ENCODE data around the gene ECEL1. TPM values are rescaled to one million over a fixed set of nuclear protein-coding genes. Genes with fewer than 3 reads are reported as not detected.

ECEL1 gene
- total and polyA plus RNA-seq, 9 of the 15 experiments (the other 6 are each of a cell fraction or from before 2014, with no cell fraction given) = 0.09 TPM; not detected in 8

DNA sequence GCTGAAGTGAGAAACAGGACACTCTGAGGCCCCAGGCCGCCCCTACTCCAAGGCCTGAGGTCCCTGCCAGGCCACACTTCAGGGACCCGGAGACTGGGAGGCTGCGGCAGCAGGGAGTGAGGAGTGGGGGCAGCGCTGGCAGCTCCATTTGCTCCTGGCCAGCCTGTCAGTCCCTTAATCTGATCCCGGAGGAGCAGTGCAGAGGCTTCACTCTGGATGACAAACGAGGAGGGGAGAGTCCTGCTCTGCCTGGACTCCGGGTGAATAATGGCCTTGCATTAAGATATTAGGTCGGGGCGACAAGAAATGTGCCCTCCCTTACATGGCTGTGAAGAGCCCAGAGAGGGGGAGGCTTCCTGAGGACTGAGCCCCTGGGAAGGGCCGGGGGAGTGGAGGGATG is 18.2 kb upstream of the ECEL1 start (continued):
- TF ChIP-seq, protein P1, sequence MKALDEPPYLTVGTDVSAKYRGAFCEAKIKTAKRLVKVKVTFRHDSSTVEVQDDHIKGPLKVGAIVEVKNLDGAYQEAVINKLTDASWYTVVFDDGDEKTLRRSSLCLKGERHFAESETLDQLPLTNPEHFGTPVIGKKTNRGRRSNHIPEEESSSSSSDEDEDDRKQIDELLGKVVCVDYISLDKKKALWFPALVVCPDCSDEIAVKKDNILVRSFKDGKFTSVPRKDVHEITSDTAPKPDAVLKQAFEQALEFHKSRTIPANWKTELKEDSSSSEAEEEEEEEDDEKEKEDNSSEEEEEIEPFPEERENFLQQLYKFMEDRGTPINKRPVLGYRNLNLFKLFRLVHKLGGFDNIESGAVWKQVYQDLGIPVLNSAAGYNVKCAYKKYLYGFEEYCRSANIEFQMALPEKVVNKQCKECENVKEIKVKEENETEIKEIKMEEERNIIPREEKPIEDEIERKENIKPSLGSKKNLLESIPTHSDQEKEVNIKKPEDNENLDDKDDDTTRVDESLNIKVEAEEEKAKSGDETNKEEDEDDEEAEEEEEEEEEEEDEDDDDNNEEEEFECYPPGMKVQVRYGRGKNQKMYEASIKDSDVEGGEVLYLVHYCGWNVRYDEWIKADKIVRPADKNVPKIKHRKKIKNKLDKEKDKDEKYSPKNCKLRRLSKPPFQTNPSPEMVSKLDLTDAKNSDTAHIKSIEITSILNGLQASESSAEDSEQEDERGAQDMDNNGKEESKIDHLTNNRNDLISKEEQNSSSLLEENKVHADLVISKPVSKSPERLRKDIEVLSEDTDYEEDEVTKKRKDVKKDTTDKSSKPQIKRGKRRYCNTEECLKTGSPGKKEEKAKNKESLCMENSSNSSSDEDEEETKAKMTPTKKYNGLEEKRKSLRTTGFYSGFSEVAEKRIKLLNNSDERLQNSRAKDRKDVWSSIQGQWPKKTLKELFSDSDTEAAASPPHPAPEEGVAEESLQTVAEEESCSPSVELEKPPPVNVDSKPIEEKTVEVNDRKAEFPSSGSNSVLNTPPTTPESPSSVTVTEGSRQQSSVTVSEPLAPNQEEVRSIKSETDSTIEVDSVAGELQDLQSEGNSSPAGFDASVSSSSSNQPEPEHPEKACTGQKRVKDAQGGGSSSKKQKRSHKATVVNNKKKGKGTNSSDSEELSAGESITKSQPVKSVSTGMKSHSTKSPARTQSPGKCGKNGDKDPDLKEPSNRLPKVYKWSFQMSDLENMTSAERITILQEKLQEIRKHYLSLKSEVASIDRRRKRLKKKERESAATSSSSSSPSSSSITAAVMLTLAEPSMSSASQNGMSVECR (CRISPR knock-in tag; IDR thresholded peaks at IDR 0.05) = no peak
- TF ChIP-seq BCL6 (CRISPR knock-in tag; IDR thresholded peaks at IDR 0.05) (no peak), POU5F1 (IDR thresholded peaks at IDR 0.05; ENCODE audit: borderline replicate concordance, low read depth, low read length, partially characterized antibody) (no peak)
- TF ChIP-seq, protein P2, sequence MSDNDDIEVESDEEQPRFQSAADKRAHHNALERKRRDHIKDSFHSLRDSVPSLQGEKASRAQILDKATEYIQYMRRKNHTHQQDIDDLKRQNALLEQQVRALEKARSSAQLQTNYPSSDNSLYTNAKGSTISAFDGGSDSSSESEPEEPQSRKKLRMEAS (CRISPR knock-in tag; IDR thresholded peaks at IDR 0.05) = no peak

DNA sequence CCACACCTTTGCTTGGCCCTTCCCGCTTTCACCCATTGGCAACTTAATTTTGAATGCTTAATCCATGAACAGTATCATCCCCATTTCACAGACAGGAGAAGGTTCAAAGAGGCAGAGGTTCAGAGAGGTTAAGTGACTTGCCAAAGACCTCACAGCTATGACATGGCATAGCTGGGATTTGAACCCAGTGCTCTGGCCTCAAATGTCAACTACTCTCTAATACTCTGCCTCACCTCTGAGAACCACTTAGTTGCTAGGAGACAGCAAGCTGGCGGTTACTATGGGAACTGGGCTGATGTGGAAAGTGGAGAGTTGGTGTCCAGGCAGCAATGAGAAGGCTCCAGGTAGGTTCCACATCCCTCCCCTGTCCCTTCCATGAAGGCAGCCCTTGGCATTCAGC is 16.8 kb upstream of the ECEL1 start:
- no peak overlapping the region for H3K27ac ChIP-seq (ENCODE audit: extremely low read depth, low read depth, low read length)
- BruUV-seq (replicated peaks) = no TSS peak
- ChIA-PET CTCF (ENCODE audit: low intra/inter-chr PET ratio) (no interaction called here), POLR2A (no interaction called here)
- no peaks in the 10 kb centered on the region for H3K9me1 ChIP-seq (ENCODE audit: control insufficient read depth, insufficient read depth, low read length)
- H3K4me1 ChIP-seq (replicated peaks in 1 of 2; ENCODE audit: control insufficient read depth in 2 of 2, insufficient read depth in 2 of 2, low read length in 2 of 2) = peaks cover 0 to 13% of the 10 kb centered on the region in 2 experiments; a peak in 2 of 5 replicates
- no peaks in the 10 kb centered on the region for H4K20me1 ChIP-seq (replicated peaks; ENCODE audit: control insufficient read depth, insufficient read depth, low read length)
- intact Hi-C loops (cut with micrococcal nuclease) = no loop called here
- no peak overlapping the region for H3K4me2 ChIP-seq (ENCODE audit: insufficient read depth, low read length)
- H3K4me3 ChIP-seq = no peak overlapping the region
- H3K27me3 ChIP-seq (ENCODE audit: control insufficient read depth in 2 of 2, insufficient read depth in 2 of 2, low read length in 2 of 2) = peaks cover 3 to 46% of the 10 kb centered on the region in 2 experiments; a peak in 2 of 5 replicates
- FAIRE-seq (no peak), DNase-seq (ENCODE audit: extremely low read depth in 1 of 4, low spot score in 3 of 4) (no peak), ATAC-seq (no peak)
- TF ChIP-seq, protein P3, sequence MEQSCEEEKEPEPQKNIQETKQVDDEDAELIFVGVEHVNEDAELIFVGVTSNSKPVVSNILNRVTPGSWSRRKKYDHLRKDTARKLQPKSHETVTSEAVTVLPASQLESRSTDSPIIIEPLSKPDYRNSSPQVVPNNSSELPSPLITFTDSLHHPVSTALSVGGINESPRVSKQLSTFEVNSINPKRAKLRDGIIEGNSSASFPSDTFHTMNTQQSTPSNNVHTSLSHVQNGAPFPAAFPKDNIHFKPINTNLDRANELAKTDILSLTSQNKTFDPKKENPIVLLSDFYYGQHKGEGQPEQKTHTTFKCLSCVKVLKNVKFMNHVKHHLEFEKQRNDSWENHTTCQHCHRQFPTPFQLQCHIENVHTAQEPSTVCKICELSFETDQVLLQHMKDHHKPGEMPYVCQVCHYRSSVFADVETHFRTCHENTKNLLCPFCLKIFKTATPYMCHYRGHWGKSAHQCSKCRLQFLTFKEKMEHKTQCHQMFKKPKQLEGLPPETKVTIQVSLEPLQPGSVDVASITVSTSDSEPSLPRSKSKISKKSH (CRISPR knock-in tag; IDR thresholded peaks at IDR 0.05) = no peak
- peak; percentile 85 for TF ChIP-seq RFX1 (IDR thresholded peaks at IDR 0.05)
- TF ChIP-seq RBM25 (IDR thresholded peaks at IDR 0.05; ENCODE audit: low read depth, low read length, severe bottlenecking) = peak; percentile 59
- peak; percentile 92 for TF ChIP-seq MYNN (IDR thresholded peaks at IDR 0.05)
- no peak for TF ChIP-seq MYNN (CRISPR knock-in tag; IDR thresholded peaks at IDR 0.05)
- 0 out of 2 replicates have a peak, but pooled peaks have one; percentile 30 for TF ChIP-seq MXI1 (IDR thresholded peaks at IDR 0.05; ENCODE audit: low read depth, low read length)
- no peak for TF ChIP-seq WHSC1 (IDR thresholded peaks at IDR 0.05; ENCODE audit: low read length)
- no peaks in the 10 kb centered on the region for H3K9me3 ChIP-seq (replicated peaks; ENCODE audit: control insufficient read depth, insufficient read depth, low read depth, low read length)
- H3K79me2 ChIP-seq (ENCODE audit: control insufficient read depth, insufficient read depth, low read length) = no peaks in the 10 kb centered on the region
- no peak overlapping the region for H3K9ac ChIP-seq (ENCODE audit: insufficient read depth in 1 of 2, low read depth in 2 of 2, low read length in 2 of 2)
- no peaks in the 10 kb centered on the region for H3K36me3 ChIP-seq (ENCODE audit: control insufficient read depth, insufficient read depth, low read length)
- WGBS (ENCODE audit: insufficient coverage, low coverage, missing lambda C conversion rate) = 0% methylated on average over 2 of the region's 2 CpGs
- no peak overlapping the region for H2AFZ ChIP-seq (ENCODE audit: low read depth, low read length)
- in situ Hi-C loops (cut with MboI) = no loop called here
